WI38 (cell line): ENCODE measurements around the gene CDIP1.

Experiments
- H3K4me3 ChIP-seq: 2 replicates; pipeline ENCODE4 v1.5.1; 2011; ENCODE audit warnings: low read depth, mild to moderate bottlenecking, control low read depth, low read length
- TF ChIP-seq, protein P1 (sequence below): IDR thresholded peaks from 2 replicates; pipeline ENCODE4 v1.5.1; 2012; ENCODE audit warnings: low read depth, mild to moderate bottlenecking, control low read depth, low read length

CDIP1 gene

DNA sequence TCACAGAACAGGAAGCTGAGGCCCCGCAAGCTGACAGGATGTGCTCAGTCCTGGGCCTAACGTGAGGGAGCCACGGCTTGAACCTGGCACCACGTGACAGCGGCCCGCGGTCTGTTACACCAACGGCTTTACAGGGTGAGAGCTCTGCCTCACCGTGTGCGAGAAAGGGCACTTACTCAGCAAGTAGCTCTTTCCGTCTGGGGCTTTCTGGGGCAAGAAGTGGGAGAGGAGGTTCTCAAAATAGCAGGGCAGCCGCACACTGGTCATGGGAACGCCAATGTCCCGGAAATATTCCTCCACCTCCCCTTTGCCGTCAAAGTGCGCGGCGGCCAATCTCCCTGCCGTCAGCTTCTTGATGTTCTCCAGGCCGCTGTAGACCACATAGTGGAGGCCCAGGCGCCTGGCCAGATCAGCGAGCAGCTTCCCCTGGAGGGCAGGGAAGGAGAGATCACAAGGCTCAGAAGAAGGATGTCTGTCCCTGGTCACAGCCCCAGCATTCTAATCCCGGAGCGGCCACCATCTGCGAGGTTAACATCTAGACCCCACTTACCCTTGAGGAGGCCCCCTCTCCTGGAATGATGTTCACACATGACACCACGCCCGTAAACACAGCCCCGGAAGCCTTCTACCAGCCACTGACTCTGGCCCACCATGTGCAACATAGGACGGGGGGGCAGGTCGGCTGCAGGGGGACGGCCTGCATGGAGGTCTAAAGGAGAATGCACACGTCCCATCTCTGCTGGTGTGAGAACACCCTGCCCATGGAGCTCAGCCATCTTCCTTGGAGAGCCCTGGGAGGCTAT, 72.4 kb downstream of the CDIP1 start:
- TF ChIP-seq, protein P1, sequence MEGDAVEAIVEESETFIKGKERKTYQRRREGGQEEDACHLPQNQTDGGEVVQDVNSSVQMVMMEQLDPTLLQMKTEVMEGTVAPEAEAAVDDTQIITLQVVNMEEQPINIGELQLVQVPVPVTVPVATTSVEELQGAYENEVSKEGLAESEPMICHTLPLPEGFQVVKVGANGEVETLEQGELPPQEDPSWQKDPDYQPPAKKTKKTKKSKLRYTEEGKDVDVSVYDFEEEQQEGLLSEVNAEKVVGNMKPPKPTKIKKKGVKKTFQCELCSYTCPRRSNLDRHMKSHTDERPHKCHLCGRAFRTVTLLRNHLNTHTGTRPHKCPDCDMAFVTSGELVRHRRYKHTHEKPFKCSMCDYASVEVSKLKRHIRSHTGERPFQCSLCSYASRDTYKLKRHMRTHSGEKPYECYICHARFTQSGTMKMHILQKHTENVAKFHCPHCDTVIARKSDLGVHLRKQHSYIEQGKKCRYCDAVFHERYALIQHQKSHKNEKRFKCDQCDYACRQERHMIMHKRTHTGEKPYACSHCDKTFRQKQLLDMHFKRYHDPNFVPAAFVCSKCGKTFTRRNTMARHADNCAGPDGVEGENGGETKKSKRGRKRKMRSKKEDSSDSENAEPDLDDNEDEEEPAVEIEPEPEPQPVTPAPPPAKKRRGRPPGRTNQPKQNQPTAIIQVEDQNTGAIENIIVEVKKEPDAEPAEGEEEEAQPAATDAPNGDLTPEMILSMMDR = no peak
- H3K4me3 ChIP-seq = no peak overlapping the region

DNA sequence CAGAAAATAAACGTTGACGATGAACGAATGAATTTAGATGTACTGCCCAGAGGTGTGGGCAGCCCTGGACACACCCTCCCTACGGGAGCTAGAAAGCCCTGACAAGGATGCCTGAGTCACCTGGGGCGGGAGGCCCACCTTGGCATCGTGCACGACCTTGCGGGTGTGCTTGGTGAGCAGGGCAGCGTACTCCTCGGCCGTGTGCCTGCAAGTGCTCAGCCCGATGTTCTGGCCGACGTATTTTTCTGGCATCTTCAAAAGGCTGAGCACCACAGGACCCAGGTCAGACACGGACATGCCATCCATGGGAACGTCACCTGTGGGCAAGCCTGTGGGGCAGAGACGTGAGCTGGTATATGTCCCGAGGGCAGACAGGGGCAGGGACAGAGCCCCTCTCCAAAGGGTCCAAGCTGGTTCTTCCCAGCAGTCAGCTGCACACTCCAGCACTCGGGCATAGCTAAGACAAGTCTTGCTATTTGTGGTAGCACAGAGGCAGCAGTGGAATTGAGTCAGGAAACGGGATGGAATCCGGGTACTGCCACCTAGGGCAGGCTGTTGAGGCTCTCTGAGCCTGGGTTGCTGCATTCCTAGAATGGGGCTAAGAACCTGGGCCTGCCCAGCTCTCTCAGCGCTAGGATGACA, 74.9 kb downstream of the CDIP1 start:
- no peak overlapping the region for H3K4me3 ChIP-seq
- TF ChIP-seq, protein P1 = no peak

DNA sequence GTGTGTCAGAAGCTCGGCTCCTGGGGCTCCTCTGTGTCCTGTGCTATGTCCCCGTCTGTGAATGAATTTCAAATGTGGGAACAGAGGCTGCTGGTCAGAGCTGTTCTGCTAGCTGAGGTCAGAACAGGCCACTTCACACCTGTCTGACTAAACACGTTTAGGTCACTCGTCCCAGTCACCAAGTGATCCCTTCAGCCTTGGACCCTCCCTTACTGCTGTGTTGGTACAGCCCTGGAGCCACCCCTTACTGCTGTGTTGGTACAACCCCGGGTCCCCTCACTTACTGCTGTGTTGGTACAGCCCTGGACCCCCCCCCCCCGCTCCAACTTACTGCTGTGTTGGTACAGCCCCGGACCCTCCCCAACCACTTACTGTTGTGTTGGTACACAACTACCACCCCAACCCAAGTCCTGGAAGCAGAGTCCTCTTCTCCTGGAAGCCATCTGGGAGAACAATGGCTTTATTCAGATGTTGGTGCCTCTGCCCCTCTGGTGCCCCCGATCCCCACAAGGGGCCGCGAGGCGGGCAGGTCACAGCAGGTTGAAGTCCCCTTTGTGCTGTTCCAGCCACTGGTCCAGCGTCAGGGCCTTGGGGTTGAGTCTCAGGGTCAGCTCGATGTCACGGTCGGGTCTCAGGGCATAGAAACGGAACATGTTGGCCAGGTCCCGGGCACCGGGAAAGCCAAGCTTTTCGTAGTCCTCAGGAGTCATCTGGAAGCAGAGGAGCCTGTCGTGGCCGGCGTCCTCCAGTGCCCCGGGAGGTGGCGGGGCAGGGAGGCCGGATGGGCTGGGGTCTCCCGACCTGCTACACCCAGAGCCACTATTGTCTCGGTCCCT, 77.1 kb downstream of the CDIP1 start:
- TF ChIP-seq, protein P1 = no peak
- no peak overlapping the region for H3K4me3 ChIP-seq

DNA sequence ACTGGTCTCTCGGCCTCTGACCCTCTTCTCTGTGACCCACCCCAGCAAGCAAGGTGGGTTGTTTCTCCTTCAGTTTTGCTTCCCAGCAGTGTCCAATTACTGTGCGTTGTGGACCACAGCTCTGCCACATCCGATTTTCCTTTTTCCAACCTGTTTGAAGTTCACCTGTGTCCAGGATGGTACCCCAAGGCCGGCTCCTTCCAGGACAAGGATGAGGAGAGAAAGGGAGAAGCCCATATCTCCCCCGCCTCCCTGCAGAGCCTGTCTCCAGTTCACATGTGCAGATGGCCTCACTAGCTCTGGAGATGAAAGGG, 77.7 kb downstream of the CDIP1 start:
- H3K4me3 ChIP-seq = no peak overlapping the region
- TF ChIP-seq, protein P1 = no peak
